ENCODE measurements around the gene UBE2A. TPM values are rescaled to one million over a fixed set of nuclear protein-coding genes. Genes with fewer than 3 reads are reported as not detected.

Gene UBE2A
- total and polyA plus RNA-seq, 3 donors from 2014 or later, result 29.4 to 44.7 (median 30.0) TPM

GRCh38 chrX:119541188-119541587 lies 33.2 kb upstream of the UBE2A start:
- TF ChIP-seq CTCF (IDR thresholded peaks at IDR 0.05), result no peak
- no peak for TF ChIP-seq POLR2A (IDR thresholded peaks at IDR 0.05)
- Histone ChIP-seq H3K4me3 (no peak overlapping the region), H3K9me3 (no peaks in the 10 kb centered on the region), H3K27me3 (no peaks in the 10 kb centered on the region), H3K27ac (no peak overlapping the region), H3K4me1 (no peaks in the 10 kb centered on the region), H3K36me3 (ENCODE audit: low read depth, missing control alignments) (no peaks in the 10 kb centered on the region)
- intact Hi-C loops (cut with DNase I; ENCODE audit: low total_unique reads), result no loop called here
- 80 to 88% methylated on average over 4 of the region's 4 CpGs for WGBS, 2 donors
- no peak for DNase-seq

GRCh38 chrX:119549327-119550016 lies 24.9 kb upstream of the UBE2A start:
- no peak for DNase-seq
- H3K27me3 ChIP-seq, result no peaks in the 10 kb centered on the region
- no peaks in the 10 kb centered on the region for H3K4me1 ChIP-seq
- TF ChIP-seq CTCF (IDR thresholded peaks at IDR 0.05), result no peak
- TF ChIP-seq POLR2A (IDR thresholded peaks at IDR 0.05), result no peak
- no peaks in the 10 kb centered on the region for H3K36me3 ChIP-seq (ENCODE audit: low read depth, missing control alignments)
- intact Hi-C loops (cut with DNase I; ENCODE audit: low total_unique reads), result no loop called here
- H3K9me3 ChIP-seq, result no peaks in the 10 kb centered on the region
- no peak overlapping the region for H3K27ac ChIP-seq
- H3K4me3 ChIP-seq, result no peak overlapping the region
- 69% methylated on average over 7 of the region's 7 CpGs for WGBS, 2 donors

GRCh38 chrX:119552508-119552907 lies 21.9 kb upstream of the UBE2A start:
- no peak for DNase-seq
- intact Hi-C loops (cut with DNase I; ENCODE audit: low total_unique reads), result no loop called here
- no peak overlapping the region for H3K27ac ChIP-seq
- no peaks in the 10 kb centered on the region for H3K9me3 ChIP-seq
- H3K4me3 ChIP-seq, result no peak overlapping the region
- no peaks in the 10 kb centered on the region for H3K27me3 ChIP-seq
- no peaks in the 10 kb centered on the region for H3K36me3 ChIP-seq (ENCODE audit: low read depth, missing control alignments)
- H3K4me1 ChIP-seq, result no peaks in the 10 kb centered on the region
- no peak for TF ChIP-seq CTCF (IDR thresholded peaks at IDR 0.05)
- TF ChIP-seq POLR2A (IDR thresholded peaks at IDR 0.05), result no peak
- 93 to 94% methylated on average over 3 of the region's 3 CpGs for WGBS, 2 donors

GRCh38 chrX:119565107-119565663 lies 9.2 kb upstream of the UBE2A start, which contains the start of gene STEEP1:
TSS of gene STEEP1 (minus strand) at chrX:119565409. CDS start at chrX:119565355, 54 bp downstream.
- H3K27ac ChIP-seq, result peak within 1 kb of the TSS; percentile 15 to 56
- H3K4me1 ChIP-seq, result no peaks in the 10 kb centered on the region
- H3K4me3 ChIP-seq, result peak within 1 kb of the TSS; percentile 59 to 66
- no peaks in the 10 kb centered on the region for H3K27me3 ChIP-seq
- DNase-seq, result peak; percentile 95
- no peaks in the 10 kb centered on the region for H3K9me3 ChIP-seq
- 1 to 2% methylated on average over 8 to 18 of the region's 27 CpGs for WGBS, 2 donors
- intact Hi-C loops (cut with DNase I; ENCODE audit: low total_unique reads), result no loop called here
- H3K36me3 ChIP-seq (ENCODE audit: low read depth, missing control alignments), result no peaks in the 10 kb centered on the region
- TF ChIP-seq POLR2A (IDR thresholded peaks at IDR 0.05) (no peak), CTCF (IDR thresholded peaks at IDR 0.05) (no peak)
